Measurements from ENCODE around the gene MTA3.
"Not testable (repeated sequence)": the region's sequence is repeated elsewhere in the genome, so short reads cannot be mapped to it uniquely, and the experiment has no call there.

The MTA3 gene

GRCh38 chr2:42588121-42588520 is 19.7 kb downstream of the MTA3 start:
- no peak for TF ChIP-seq CTCF (IDR thresholded peaks at IDR 0.05; ENCODE audit: insufficient read depth, missing control alignments)
- FAIRE-seq (no peak), DNase-seq (ENCODE audit: insufficient read length, low spot score) (no peak)

DNA sequence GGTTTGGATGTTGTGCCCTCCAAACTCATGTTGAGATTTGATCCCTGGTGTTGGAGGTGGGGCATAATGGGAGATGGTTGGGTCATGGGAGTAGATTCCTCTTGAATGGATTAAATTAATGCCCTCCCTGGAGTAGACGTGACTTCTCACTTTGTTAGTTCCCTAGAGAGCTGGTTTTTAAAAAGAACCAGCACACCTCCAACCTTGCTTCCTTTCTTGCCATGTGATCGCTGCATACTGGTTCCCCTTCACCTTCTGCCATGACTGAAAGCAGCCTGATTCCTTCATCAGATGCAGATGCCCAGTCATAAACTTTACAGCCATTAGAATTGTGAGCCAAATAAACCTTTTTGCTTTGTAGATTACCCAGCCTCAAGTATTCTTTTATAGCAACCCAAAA is 21.7 kb downstream of the MTA3 start:
- FAIRE-seq (no peak), DNase-seq (ENCODE audit: insufficient read length, low spot score) (no peak)
- no peak for TF ChIP-seq CTCF (IDR thresholded peaks at IDR 0.05; ENCODE audit: insufficient read depth, missing control alignments)

GRCh38 chr2:42593282-42593681 is 24.9 kb downstream of the MTA3 start:
- DNase-seq (ENCODE audit: insufficient read length, low spot score) (no peak), FAIRE-seq (no peak)
- no peak for TF ChIP-seq CTCF (IDR thresholded peaks at IDR 0.05; ENCODE audit: insufficient read depth, missing control alignments)

- TF ChIP-seq CTCF (IDR thresholded peaks at IDR 0.05; ENCODE audit: insufficient read depth, missing control alignments) = no peak
- DNase-seq (ENCODE audit: insufficient read length, low spot score) = no peak
- FAIRE-seq = no peak
Measured at GRCh38 chr2:42598656-42599055, 30.2 kb downstream of the MTA3 start.

DNA sequence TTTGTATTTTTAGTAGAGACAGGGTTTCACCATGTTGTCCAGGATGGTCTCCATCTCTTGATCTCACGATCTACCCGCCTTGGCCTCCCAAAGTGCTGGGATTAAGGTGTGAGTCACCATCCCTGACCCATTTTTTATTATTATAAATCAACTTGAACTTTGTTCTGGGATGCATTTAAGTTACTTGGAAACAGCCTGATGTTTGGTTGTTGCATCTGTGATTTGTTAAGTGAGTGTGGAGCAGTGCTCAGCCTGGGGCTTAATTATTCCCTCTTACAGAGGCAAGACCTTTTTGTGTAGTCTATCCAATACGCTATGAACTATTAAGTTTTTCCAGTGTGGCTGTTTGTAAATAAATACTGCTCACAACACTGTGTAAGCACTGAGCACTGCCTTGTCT is 32.6 kb downstream of the MTA3 start:
- DNase-seq (ENCODE audit: insufficient read length, low spot score) = no peak
- FAIRE-seq = no peak

DNA sequence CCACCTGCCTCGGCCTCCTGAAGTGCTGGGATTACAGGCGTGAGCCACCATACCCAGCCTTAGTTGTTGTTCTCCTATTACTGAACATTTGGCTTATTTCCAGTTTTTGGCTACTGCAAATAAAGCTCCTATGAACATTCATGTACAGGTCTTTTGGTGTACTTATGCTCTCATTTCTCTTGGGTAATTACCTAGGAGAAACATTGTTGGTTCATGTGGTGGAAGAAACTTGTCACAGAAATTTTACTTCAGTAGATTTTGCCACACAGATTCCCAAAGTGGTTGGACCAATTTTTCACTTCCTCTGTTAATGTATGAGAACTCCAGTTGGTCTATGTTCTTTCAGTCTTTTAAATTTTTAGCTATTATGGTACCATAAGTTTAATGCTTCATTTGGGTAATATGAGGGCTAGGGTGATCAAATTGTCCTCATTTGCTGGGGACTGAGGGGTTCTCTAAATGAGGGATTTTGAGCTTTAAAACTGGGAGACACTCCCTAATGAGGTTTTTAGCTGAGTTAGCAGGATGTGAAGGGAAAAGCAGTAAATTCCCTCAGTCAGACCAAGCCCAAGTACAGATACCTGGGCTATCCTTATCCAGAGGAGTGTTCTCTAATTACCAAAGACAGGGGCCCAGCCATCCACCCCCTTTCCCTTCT is 33.9 kb downstream of the MTA3 start:
- TF ChIP-seq CTCF (IDR thresholded peaks at IDR 0.05; ENCODE audit: insufficient read depth, missing control alignments) = no peak
- no peak for FAIRE-seq
- no peak for DNase-seq (ENCODE audit: insufficient read length, low spot score)

More for the DNA sequence above, 32.6 kb downstream of the MTA3 start:
- TF ChIP-seq CTCF (IDR thresholded peaks at IDR 0.05; ENCODE audit: insufficient read depth, missing control alignments) = no peak

DNA sequence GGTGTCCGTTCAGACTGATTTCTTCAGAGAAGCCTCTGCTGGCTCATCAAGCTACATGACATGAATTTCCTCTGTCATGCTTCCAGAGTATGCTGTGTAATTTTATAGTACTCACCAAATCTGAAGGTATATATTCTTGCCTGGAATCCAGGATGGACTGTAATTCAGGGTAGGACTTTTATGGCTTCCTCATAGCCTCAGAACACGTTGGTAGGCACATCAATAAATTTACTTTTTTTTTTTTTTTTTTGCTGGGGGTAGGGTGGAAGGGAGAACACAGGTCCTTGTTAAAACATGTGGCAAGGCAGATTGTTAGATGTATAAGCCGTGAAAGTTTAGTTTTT is 34.4 kb downstream of the MTA3 start:
- DNase-seq (ENCODE audit: insufficient read length, low spot score) = no peak
- no peak for TF ChIP-seq CTCF (IDR thresholded peaks at IDR 0.05; ENCODE audit: insufficient read depth, missing control alignments)
- FAIRE-seq = no peak

- not testable (repeated sequence) for DNase-seq (ENCODE audit: insufficient read length, low spot score); FAIRE-seq
Measured at GRCh38 chr2:42604341-42604867, 36.0 kb downstream of the MTA3 start.

- not testable (repeated sequence) for FAIRE-seq; DNase-seq (ENCODE audit: insufficient read length, low spot score)
Measured at GRCh38 chr2:42606166-42606565, 37.7 kb downstream of the MTA3 start.
